ENCODE results near the gene TBC1D23. TPM values are rescaled to one million over a fixed set of nuclear protein-coding genes. Genes with fewer than 3 reads are reported as not detected.
"Not testable (repeated sequence)": the region's sequence is repeated elsewhere in the genome, so short reads cannot be mapped to it uniquely, and the experiment has no call there.

TBC1D23 gene
- total RNA-seq, 5 donors from 2014 or later (not counting 1 experiment from before 2014, with no cell fraction given) = 26.4 to 33.4 (median 31.9) TPM

GRCh38 chr3:100225883-100226282 is 34.9 kb upstream of the TBC1D23 start:
- Mint-ChIP-seq H3K36me3 (no peaks in the 10 kb centered on the region), H3K27me3 (peaks cover 1 to 4% of the 10 kb centered on the region in 2 donors), H3K4me1 (peaks cover 0 to 8% (median 5%) of the 10 kb centered on the region in 3 donors), H3K27ac (no peak overlapping the region), H3K4me3 (no peak overlapping the region), H3K9me3 (peaks cover 0 to under 1% (median 0%) of the 10 kb centered on the region in 3 donors)
- no peaks in the 10 kb centered on the region for H3K9me3 ChIP-seq
- no peak overlapping the region for H3K27ac ChIP-seq (ENCODE audit: low read length)
- no peak overlapping the region for H3K4me3 ChIP-seq (ENCODE audit: control insufficient read depth in 1 of 2, extremely low read depth in 1 of 2, low read length in 1 of 2)
- ChIA-PET POLR2A (no interaction called here), CTCF (interaction anchor here (0.7 to 0.8 kb wide), 2 partner anchors 13 to 157 kb away, joined by 3 to 4 read pairs; no protein-coding TSS in a partner anchor)
- H3K4me1 ChIP-seq (ENCODE audit: control insufficient read depth in 1 of 2, extremely low read depth in 1 of 2, insufficient read depth in 2 of 2, low read length in 2 of 2) = no peaks in the 10 kb centered on the region
- no peak for DNase-seq
- H3K36me3 ChIP-seq (ENCODE audit: control insufficient read depth in 2 of 2, extremely low read depth in 1 of 2, insufficient read depth in 1 of 2, low read length in 1 of 2) = no peaks in the 10 kb centered on the region
- WGBS (ENCODE audit: insufficient coverage) = 93% methylated on average over 7 of the region's 8 CpGs
- ATAC-seq (replicated peaks in 1 of 4) = no peak
- no peaks in the 10 kb centered on the region for H3K27me3 ChIP-seq (replicated peaks in 1 of 2; ENCODE audit: control insufficient read depth in 2 of 2, extremely low read depth in 1 of 2, insufficient read depth in 2 of 2, low read length in 1 of 2)

DNA sequence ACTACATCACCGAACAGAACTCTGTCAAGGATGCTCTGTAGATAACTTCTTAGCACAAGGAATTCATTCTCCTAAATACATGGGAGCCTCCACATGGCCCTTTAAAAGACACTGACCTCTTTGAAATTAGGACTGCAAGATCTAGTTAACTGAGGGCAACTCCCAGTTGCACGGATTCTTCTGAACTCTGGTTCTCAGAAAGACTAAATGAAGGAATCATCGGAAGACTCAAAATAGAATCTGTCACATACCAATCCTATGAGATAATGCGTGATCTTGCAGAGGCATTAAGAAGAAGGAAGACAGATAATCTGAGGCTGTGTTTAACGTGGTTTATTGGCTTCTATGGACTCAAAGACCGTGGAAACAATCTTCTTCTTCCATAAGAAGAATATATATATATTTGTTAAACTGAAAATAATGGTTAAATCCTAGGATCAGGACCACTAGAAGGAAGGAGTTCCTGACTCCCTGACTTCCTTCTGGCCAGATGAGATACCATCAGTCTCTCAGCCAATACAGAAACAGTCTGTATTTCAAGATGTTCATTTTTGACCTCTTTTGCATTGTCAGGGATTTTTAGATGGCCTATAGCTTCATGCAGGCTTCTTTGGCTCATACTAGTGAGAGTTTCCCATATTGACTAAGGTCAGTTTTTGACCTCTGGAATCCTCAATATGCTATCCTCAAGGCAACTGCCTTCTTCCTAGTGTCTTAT is 33.9 kb upstream of the TBC1D23 start:
- H3K36me3 Mint-ChIP-seq = no peaks in the 10 kb centered on the region
- Histone ChIP-seq H3K36me3 (ENCODE audit: control insufficient read depth in 2 of 2, extremely low read depth in 1 of 2, insufficient read depth in 1 of 2, low read length in 1 of 2) (no peaks in the 10 kb centered on the region), H3K4me3 (ENCODE audit: control insufficient read depth in 1 of 2, extremely low read depth in 1 of 2, low read length in 1 of 2) (no peak overlapping the region), H3K9me3 (no peaks in the 10 kb centered on the region), H3K27me3 (replicated peaks in 1 of 2; ENCODE audit: control insufficient read depth in 2 of 2, extremely low read depth in 1 of 2, insufficient read depth in 2 of 2, low read length in 1 of 2) (no peaks in the 10 kb centered on the region), H3K27ac (ENCODE audit: low read length) (no peak overlapping the region), H3K4me1 (ENCODE audit: control insufficient read depth in 1 of 2, extremely low read depth in 1 of 2, insufficient read depth in 2 of 2, low read length in 2 of 2) (no peaks in the 10 kb centered on the region)
- no peaks in the 10 kb centered on the region for H3K9me3 Mint-ChIP-seq
- CTCF ChIA-PET = interaction anchor here in 1 of 2 donors (0.7 kb wide), 1 partner anchor 158 kb away, joined by 3 read pairs; no protein-coding TSS in a partner anchor
- no peak overlapping the region for H3K4me3 Mint-ChIP-seq
- DNase-seq = no peak
- POLR2A ChIA-PET = no interaction called here
- H3K4me1 Mint-ChIP-seq = peaks cover 0 to 8% (median 5%) of the 10 kb centered on the region in 3 donors
- peaks cover 0 to 5% of the 10 kb centered on the region in 2 donors for H3K27me3 Mint-ChIP-seq
- no peak overlapping the region for H3K27ac Mint-ChIP-seq
- no CpG with 5 or more reads among the region's 6 CpGs for WGBS (ENCODE audit: insufficient coverage)
- no peak for ATAC-seq (replicated peaks in 1 of 4)

- H3K27me3 Mint-ChIP-seq = peaks cover 0 to 5% of the 10 kb centered on the region in 2 donors
- H3K9me3 Mint-ChIP-seq = no peaks in the 10 kb centered on the region
- Histone ChIP-seq H3K9me3 (no peaks in the 10 kb centered on the region), H3K4me1 (ENCODE audit: control insufficient read depth in 1 of 2, extremely low read depth in 1 of 2, insufficient read depth in 2 of 2, low read length in 2 of 2) (no peaks in the 10 kb centered on the region), H3K36me3 (ENCODE audit: control insufficient read depth in 2 of 2, extremely low read depth in 1 of 2, insufficient read depth in 1 of 2, low read length in 1 of 2) (no peaks in the 10 kb centered on the region), H3K27me3 (replicated peaks in 1 of 2; ENCODE audit: control insufficient read depth in 2 of 2, extremely low read depth in 1 of 2, insufficient read depth in 2 of 2, low read length in 1 of 2) (no peaks in the 10 kb centered on the region), H3K27ac (ENCODE audit: low read length) (no peak overlapping the region), H3K4me3 (ENCODE audit: control insufficient read depth in 1 of 2, extremely low read depth in 1 of 2, low read length in 1 of 2) (no peak overlapping the region)
- no peak for ATAC-seq (replicated peaks in 1 of 4)
- H3K4me3 Mint-ChIP-seq = no peak overlapping the region
- ChIA-PET POLR2A (no interaction called here), CTCF (no interaction called here)
- no peak overlapping the region for H3K27ac Mint-ChIP-seq
- H3K36me3 Mint-ChIP-seq = no peaks in the 10 kb centered on the region
- peaks cover 0 to 8% (median 5%) of the 10 kb centered on the region in 3 donors for H3K4me1 Mint-ChIP-seq
- 88% methylated on average over 1 of the region's 2 CpGs for WGBS (ENCODE audit: insufficient coverage)
- no peak for DNase-seq
These were observed 33.3 kb upstream of the TBC1D23 start for GRCh38 chr3:100227511-100227921.

- Mint-ChIP-seq H3K9me3 (no peaks in the 10 kb centered on the region), H3K4me3 (no peak overlapping the region), H3K4me1 (peaks cover 0 to 8% (median 5%) of the 10 kb centered on the region in 3 donors), H3K27ac (no peak overlapping the region), H3K36me3 (no peaks in the 10 kb centered on the region), H3K27me3 (peaks cover 0 to 5% of the 10 kb centered on the region in 2 donors)
- ChIA-PET CTCF (no interaction called here), POLR2A (no interaction called here)
- no peaks in the 10 kb centered on the region for H3K9me3 ChIP-seq
- no CpG with 5 or more reads among the region's 1 CpG for WGBS (ENCODE audit: insufficient coverage)
- ATAC-seq (replicated peaks in 1 of 4) (no peak), DNase-seq (no peak)
- H3K4me1 ChIP-seq (ENCODE audit: control insufficient read depth in 1 of 2, extremely low read depth in 1 of 2, insufficient read depth in 2 of 2, low read length in 2 of 2) = no peaks in the 10 kb centered on the region
- H3K36me3 ChIP-seq (ENCODE audit: control insufficient read depth in 2 of 2, extremely low read depth in 1 of 2, insufficient read depth in 1 of 2, low read length in 1 of 2) = no peaks in the 10 kb centered on the region
- no peak overlapping the region for H3K27ac ChIP-seq (ENCODE audit: low read length)
- H3K4me3 ChIP-seq (ENCODE audit: control insufficient read depth in 1 of 2, extremely low read depth in 1 of 2, low read length in 1 of 2) = no peak overlapping the region
- no peaks in the 10 kb centered on the region for H3K27me3 ChIP-seq (replicated peaks in 1 of 2; ENCODE audit: control insufficient read depth in 2 of 2, extremely low read depth in 1 of 2, insufficient read depth in 2 of 2, low read length in 1 of 2)
These were observed 32.5 kb upstream of the TBC1D23 start for GRCh38 chr3:100228247-100228646.

- not testable (repeated sequence) for H3K4me1 ChIP-seq (ENCODE audit: control insufficient read depth in 1 of 2, extremely low read depth in 1 of 2, insufficient read depth in 2 of 2, low read length in 2 of 2); H3K9me3 Mint-ChIP-seq; H3K4me1 Mint-ChIP-seq; H3K36me3 ChIP-seq (ENCODE audit: control insufficient read depth in 2 of 2, extremely low read depth in 1 of 2, insufficient read depth in 1 of 2, low read length in 1 of 2); H3K36me3 Mint-ChIP-seq; DNase-seq; H3K27ac ChIP-seq (ENCODE audit: low read length); H3K4me3 Mint-ChIP-seq; ATAC-seq (replicated peaks in 1 of 4); H3K27me3 Mint-ChIP-seq; H3K27me3 ChIP-seq (replicated peaks in 1 of 2; ENCODE audit: control insufficient read depth in 2 of 2, extremely low read depth in 1 of 2, insufficient read depth in 2 of 2, low read length in 1 of 2); H3K27ac Mint-ChIP-seq; H3K4me3 ChIP-seq (ENCODE audit: control insufficient read depth in 1 of 2, extremely low read depth in 1 of 2, low read length in 1 of 2); H3K9me3 ChIP-seq
- ChIA-PET CTCF (interaction anchor here in 1 of 2 donors (0.6 kb wide), 1 partner anchor 445 kb away, joined by 3 read pairs; no protein-coding TSS in a partner anchor), POLR2A (interaction anchor here in 1 of 2 donors (0.6 to 0.7 kb wide), 2 partner anchors 105 to 1282 kb away, joined by 5 read pairs; no protein-coding TSS in a partner anchor)
- 83% methylated on average over 2 of the region's 3 CpGs for WGBS (ENCODE audit: insufficient coverage)
These were observed 31.6 kb upstream of the TBC1D23 start for GRCh38 chr3:100229188-100229587.

DNA sequence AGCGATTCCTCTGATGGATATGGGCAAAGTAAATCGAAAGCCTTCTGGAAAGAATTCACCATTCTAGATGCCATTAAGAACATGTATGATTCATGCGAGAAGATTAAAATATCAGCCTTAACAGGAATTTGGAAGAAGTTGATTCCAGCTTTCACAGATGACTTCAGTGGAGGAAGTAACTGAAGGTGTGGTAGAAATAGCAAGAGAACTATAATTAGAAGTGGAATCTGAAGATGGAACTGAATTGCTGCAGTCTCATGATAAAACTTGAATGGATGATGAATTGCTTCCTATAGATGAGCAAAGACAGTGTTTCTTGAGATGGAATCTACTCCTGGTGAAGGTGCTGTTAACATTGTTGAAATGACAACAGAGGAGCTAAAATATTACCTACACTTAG is 30.1 kb upstream of the TBC1D23 start:
- no peaks in the 10 kb centered on the region for H3K36me3 ChIP-seq (ENCODE audit: control insufficient read depth in 2 of 2, extremely low read depth in 1 of 2, insufficient read depth in 1 of 2, low read length in 1 of 2)

More for the DNA sequence above, 30.1 kb upstream of the TBC1D23 start:
- H3K4me3 ChIP-seq (ENCODE audit: control insufficient read depth in 1 of 2, extremely low read depth in 1 of 2, low read length in 1 of 2) = no peak overlapping the region
- DNase-seq (no peak), ATAC-seq (replicated peaks in 1 of 4) (no peak)
- peaks cover 0 to 8% (median 5%) of the 10 kb centered on the region in 3 donors for H3K4me1 Mint-ChIP-seq
- no peaks in the 10 kb centered on the region for H3K9me3 ChIP-seq
- WGBS (ENCODE audit: insufficient coverage) = 100% methylated on average over 2 of the region's 3 CpGs
- H3K4me3 Mint-ChIP-seq = no peak overlapping the region
- no peaks in the 10 kb centered on the region for H3K27me3 ChIP-seq (replicated peaks in 1 of 2; ENCODE audit: control insufficient read depth in 2 of 2, extremely low read depth in 1 of 2, insufficient read depth in 2 of 2, low read length in 1 of 2)
- POLR2A ChIA-PET = interaction anchor here in 1 of 2 donors (0.6 kb wide), 1 partner anchor 195 kb away, joined by 11 read pairs; no protein-coding TSS in a partner anchor
- CTCF ChIA-PET = interaction anchor here (0.6 kb wide), 2 partner anchors 24 to 399 kb away, joined by 3 read pairs; no protein-coding TSS in a partner anchor
- H3K36me3 Mint-ChIP-seq = no peaks in the 10 kb centered on the region
- no peaks in the 10 kb centered on the region for H3K9me3 Mint-ChIP-seq
- H3K27ac ChIP-seq (ENCODE audit: low read length) = no peak overlapping the region
- peaks cover 1 to 5% of the 10 kb centered on the region in 2 donors for H3K27me3 Mint-ChIP-seq
- no peaks in the 10 kb centered on the region for H3K4me1 ChIP-seq (ENCODE audit: control insufficient read depth in 1 of 2, extremely low read depth in 1 of 2, insufficient read depth in 2 of 2, low read length in 2 of 2)
- H3K27ac Mint-ChIP-seq = no peak overlapping the region
